Neural cell (in vitro differentiated cells): ENCODE measurements around the gene PDS5A. TPM values are rescaled to one million over a fixed set of nuclear protein-coding genes. Genes with fewer than 3 reads are reported as not detected.

Experiments used
- H2AFZ ChIP-seq: fragments of 200-600, 300-800 bp; sonication (generic), shearing (Covaris generic); 2 replicates; pipeline ENCODE4 v1.6.0; 2014; ENCODE audit warnings: low read depth, mild to moderate bottlenecking, antibody characterized with exemption, low read length, moderate library complexity
- H3F3A ChIP-seq: fragments of 200-600 bp; shearing (Covaris generic); 2 replicates; pipeline ENCODE4 v1.6.1; 2016; ENCODE audit warnings: mild to moderate bottlenecking, moderate library complexity, mixed read lengths, antibody characterized with exemption, low read length; ENCODE audit not compliant: insufficient read depth, poor library complexity, severe bottlenecking
- H3K27ac ChIP-seq: fragments of 200-600, 300-800 bp; sonication (generic), shearing (Covaris generic); 2 replicates; pipeline ENCODE4 v1.5.1; 2014; ENCODE audit warnings: mild to moderate bottlenecking, low read length, moderate library complexity
- H3K27me3 ChIP-seq: fragments of 300-800, 200-600 bp; sonication (generic), shearing (Covaris generic); 2 replicates; pipeline ENCODE4 v1.6.0; 2014; ENCODE audit warnings: mild to moderate bottlenecking, low read depth, low read length, moderate library complexity; ENCODE audit not compliant: insufficient read depth
- H3K36me3 ChIP-seq: fragments of 300-800, 200-600 bp; sonication (generic), shearing (Covaris generic); 2 replicates; pipeline ENCODE4 v1.5.1; 2014; ENCODE audit warnings: mild to moderate bottlenecking, antibody characterized with exemption, low read length, moderate library complexity; ENCODE audit not compliant: insufficient read depth
- H3K4me2 ChIP-seq: fragments of 300-800, 200-600 bp; sonication (generic), shearing (Covaris generic); 2 replicates; pipeline ENCODE4 v1.6.0; 2014; ENCODE audit warnings: mild to moderate bottlenecking, low read length
- H3K4me3 ChIP-seq: fragments of 300-800, 200-600 bp; sonication (generic), shearing (Covaris generic); 2 replicates; pipeline ENCODE4 v1.5.1; 2014; ENCODE audit warnings: mild to moderate bottlenecking, low read length, moderate library complexity
- H3K79me2 ChIP-seq: fragments of 200-600 bp; shearing (Covaris generic); replicated peaks from 2 replicates; pipeline ENCODE4 v1.6.0; 2014; ENCODE audit warnings: mild to moderate bottlenecking, low read length, moderate library complexity; ENCODE audit not compliant: insufficient read depth
- H3K9ac ChIP-seq: fragments of 300-800, 200-600 bp; sonication (generic), shearing (Covaris generic); 2 replicates; pipeline ENCODE4 v1.6.1; 2016; ENCODE audit warnings: mild to moderate bottlenecking, low read length, mixed read lengths
- H3K9me2 ChIP-seq: fragments of 200-600 bp; shearing (Covaris generic); 2 replicates; pipeline ENCODE4 v1.6.1; 2016; ENCODE audit warnings: mild to moderate bottlenecking, low read length, mixed read lengths; ENCODE audit not compliant: insufficient read depth
- H3K9me3 ChIP-seq: fragments of 200-600, 300-800 bp; sonication (generic), shearing (Covaris generic); 2 replicates; pipeline ENCODE4 v1.6.1; 2016; ENCODE audit warnings: mild to moderate bottlenecking, mixed run types, low read length, moderate library complexity, mixed read lengths
- H4K20me1 ChIP-seq: fragments of 200-600 bp; shearing (Covaris generic); 2 replicates; pipeline ENCODE4 v1.6.1; 2016; ENCODE audit warnings: mild to moderate bottlenecking, mixed run types; ENCODE audit not compliant: insufficient read depth
- EP300 ChIP-seq: fragments of 450-650 bp; conservative IDR thresholded peaks from 2 replicates; pipeline ENCODE4 v1.6.1; 2014; ENCODE audit warnings: antibody characterized with exemption, mild to moderate bottlenecking, moderate library complexity; ENCODE audit not compliant: poor library complexity, severe bottlenecking
- EZH2 ChIP-seq: fragments of 200-600, 300-800 bp; shearing (Covaris generic), sonication (generic); IDR thresholded peaks from 2 replicates; pipeline ENCODE4 v1.6.1; 2014; ENCODE audit warnings: antibody characterized with exemption, low read length, borderline replicate concordance, mild to moderate bottlenecking; ENCODE audit not compliant: insufficient read depth, poor library complexity, severe bottlenecking
- MXI1 ChIP-seq: fragments of 450-650 bp; conservative IDR thresholded peaks from 2 replicates; pipeline ENCODE4 v1.6.1; 2014; ENCODE audit warnings: antibody characterized with exemption, mild to moderate bottlenecking; ENCODE audit not compliant: poor library complexity, severe bottlenecking
- POLR2AphosphoS5 ChIP-seq: IDR thresholded peaks from 2 replicates; pipeline ENCODE4 v1.6.1; 2012
- RAD21 ChIP-seq: fragments of 450-650 bp; conservative IDR thresholded peaks from 2 replicates; pipeline ENCODE4 v1.6.1; 2014; ENCODE audit warnings: antibody characterized with exemption, mild to moderate bottlenecking, moderate library complexity
- REST ChIP-seq: IDR thresholded peaks from 2 replicates; pipeline ENCODE4 v1.6.1; 2012; ENCODE audit warnings: borderline replicate concordance
- SMC3 ChIP-seq: fragments of 450-650 bp; conservative IDR thresholded peaks from 2 replicates; pipeline ENCODE4 v1.6.1; 2014; ENCODE audit warnings: antibody characterized with exemption, mild to moderate bottlenecking, moderate library complexity; ENCODE audit not compliant: poor library complexity
- TAF1 ChIP-seq: IDR thresholded peaks from 2 replicates; pipeline ENCODE4 v1.6.1; 2012; ENCODE audit warnings: low read depth
- polyA plus RNA-seq: library from polyadenylated mRNA; depleted of rRNA; stranded (reverse); fragments of >200 nt; gene quantifications from 2 replicates; pipeline ENCODE4 v1.2.3, GENCODE V29; 2014
- TF ChIP-seq, protein P1 (sequence below): fragments of 450-650 bp; IDR thresholded peaks from 2 replicates; pipeline ENCODE4 v1.5.1; 2014; ENCODE audit warnings: antibody characterized with exemption, mild to moderate bottlenecking, moderate library complexity; ENCODE audit not compliant: poor library complexity, severe bottlenecking

The PDS5A gene
- polyA plus RNA-seq, 1 donor from 2014 or later = 46.3 TPM

DNA sequence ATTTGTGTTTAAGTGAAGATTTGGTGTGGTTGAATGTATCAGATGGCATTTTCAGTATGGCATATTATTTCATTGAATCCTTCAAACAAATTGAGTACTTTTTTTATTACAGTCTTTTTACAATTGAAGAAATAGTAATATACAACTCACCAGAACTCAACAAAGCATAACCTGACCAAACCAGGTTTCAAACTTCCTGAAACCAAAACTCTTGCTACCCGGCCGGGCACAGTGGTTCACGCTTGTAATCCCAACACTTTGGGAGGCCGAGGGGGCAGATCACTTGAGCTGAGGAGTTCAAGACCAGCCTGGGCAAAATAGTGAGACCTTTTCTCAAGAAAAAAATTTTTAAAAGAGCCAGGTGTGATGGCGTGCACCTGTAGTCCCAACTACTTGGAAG is 185.6 kb downstream of the PDS5A start:
- H3K27ac ChIP-seq = no peak overlapping the region
- no peak overlapping the region for H2AFZ ChIP-seq
- H3K27me3 ChIP-seq = no peaks in the 10 kb centered on the region
- no peaks in the 10 kb centered on the region for H3K9me3 ChIP-seq
- H3K4me2 ChIP-seq = no peak overlapping the region
- TF ChIP-seq EZH2 = no peak
- no peak for TF ChIP-seq EP300
- no peak for TF ChIP-seq RAD21
- no peak for TF ChIP-seq REST
- no peak for TF ChIP-seq SMC3
- no peak for TF ChIP-seq POLR2AphosphoS5
- TF ChIP-seq MXI1 = no peak
- TF ChIP-seq, protein P1, sequence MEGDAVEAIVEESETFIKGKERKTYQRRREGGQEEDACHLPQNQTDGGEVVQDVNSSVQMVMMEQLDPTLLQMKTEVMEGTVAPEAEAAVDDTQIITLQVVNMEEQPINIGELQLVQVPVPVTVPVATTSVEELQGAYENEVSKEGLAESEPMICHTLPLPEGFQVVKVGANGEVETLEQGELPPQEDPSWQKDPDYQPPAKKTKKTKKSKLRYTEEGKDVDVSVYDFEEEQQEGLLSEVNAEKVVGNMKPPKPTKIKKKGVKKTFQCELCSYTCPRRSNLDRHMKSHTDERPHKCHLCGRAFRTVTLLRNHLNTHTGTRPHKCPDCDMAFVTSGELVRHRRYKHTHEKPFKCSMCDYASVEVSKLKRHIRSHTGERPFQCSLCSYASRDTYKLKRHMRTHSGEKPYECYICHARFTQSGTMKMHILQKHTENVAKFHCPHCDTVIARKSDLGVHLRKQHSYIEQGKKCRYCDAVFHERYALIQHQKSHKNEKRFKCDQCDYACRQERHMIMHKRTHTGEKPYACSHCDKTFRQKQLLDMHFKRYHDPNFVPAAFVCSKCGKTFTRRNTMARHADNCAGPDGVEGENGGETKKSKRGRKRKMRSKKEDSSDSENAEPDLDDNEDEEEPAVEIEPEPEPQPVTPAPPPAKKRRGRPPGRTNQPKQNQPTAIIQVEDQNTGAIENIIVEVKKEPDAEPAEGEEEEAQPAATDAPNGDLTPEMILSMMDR = no peak
- no peak for TF ChIP-seq TAF1
- H3K4me3 ChIP-seq = no peak overlapping the region
- H3K36me3 ChIP-seq = no peaks in the 10 kb centered on the region
- no peaks in the 10 kb centered on the region for H3F3A ChIP-seq
- no peak overlapping the region for H3K9ac ChIP-seq
- no peaks in the 10 kb centered on the region for H3K9me2 ChIP-seq
- no peaks in the 10 kb centered on the region for H4K20me1 ChIP-seq
- no peaks in the 10 kb centered on the region for H3K79me2 ChIP-seq

DNA sequence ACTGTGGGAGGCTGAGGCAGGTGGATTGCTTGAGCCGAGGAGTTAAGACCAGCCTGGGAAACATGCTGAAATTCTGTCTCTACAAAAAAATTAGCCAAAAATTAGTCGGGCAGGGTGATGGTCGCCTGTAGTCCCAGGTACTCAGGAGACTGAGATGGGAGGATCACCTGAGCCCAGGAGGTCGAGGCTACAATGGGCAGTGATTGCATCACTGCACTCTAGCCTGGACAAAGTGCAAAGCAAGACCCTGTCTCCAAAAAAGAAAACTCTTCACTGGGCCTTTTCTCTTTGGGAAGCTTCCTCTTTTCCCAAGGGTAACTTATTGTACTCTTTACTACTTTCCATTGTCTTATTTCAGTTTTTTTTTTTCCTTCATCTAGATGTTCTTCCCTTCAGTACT is 190.9 kb downstream of the PDS5A start:
- H3K79me2 ChIP-seq = no peaks in the 10 kb centered on the region
- no peak overlapping the region for H3K4me3 ChIP-seq
- no peak overlapping the region for H3K27ac ChIP-seq
- no peaks in the 10 kb centered on the region for H3K27me3 ChIP-seq
- no peak overlapping the region for H2AFZ ChIP-seq
- H3K9me3 ChIP-seq = no peaks in the 10 kb centered on the region
- TF ChIP-seq TAF1 (no peak), RAD21 (no peak), MXI1 (no peak), EZH2 (no peak), REST (no peak), POLR2AphosphoS5 (no peak), SMC3 (no peak)
- TF ChIP-seq, protein P1 = no peak
- H4K20me1 ChIP-seq = no peaks in the 10 kb centered on the region
- H3K9me2 ChIP-seq = no peaks in the 10 kb centered on the region
- no peaks in the 10 kb centered on the region for H3K36me3 ChIP-seq
- no peak overlapping the region for H3K4me2 ChIP-seq
- no peak overlapping the region for H3K9ac ChIP-seq
- H3F3A ChIP-seq = no peaks in the 10 kb centered on the region
